GDM1 (cell line): ENCODE data around the gene PANX2.

ENCODE experiments used
- DNase-seq: peaks from one replicate; lab custom pipeline; 2025; lab: John Stamatoyannopoulos, UW

PANX2 gene

GRCh38 chr22:50171319-50171964 lies 911 bp downstream of the PANX2 start:
- DNase-seq = no peak

GRCh38 chr22:50171965-50172421 lies 1.5 kb downstream of the PANX2 start:
- no peak for DNase-seq

- DNase-seq = no peak
Observed at GRCh38 chr22:50173311-50173982, 2.9 kb downstream of the PANX2 start.

GRCh38 chr22:50173983-50174355 lies 3.4 kb downstream of the PANX2 start:
- DNase-seq = no peak

- no peak for DNase-seq
Observed at GRCh38 chr22:50174382-50175190, 4.1 kb downstream of the PANX2 start.

GRCh38 chr22:50175191-50175461 lies 4.6 kb downstream of the PANX2 start:
- no peak for DNase-seq

- DNase-seq = no peak
Observed at GRCh38 chr22:50175921-50176849, 5.7 kb downstream of the PANX2 start.

- DNase-seq = no peak
Observed at GRCh38 chr22:50176850-50177536, 6.5 kb downstream of the PANX2 start.

- DNase-seq = no peak
Observed at GRCh38 chr22:50177537-50178470, 7.3 kb downstream of the PANX2 start.

GRCh38 chr22:50178471-50178864 lies 7.9 kb downstream of the PANX2 start:
- DNase-seq = no peak

GRCh38 chr22:50178871-50179869 lies 8.6 kb downstream of the PANX2 start:
- no peak for DNase-seq

GRCh38 chr22:50179937-50180726 lies 9.6 kb downstream of the PANX2 start:
- DNase-seq = no peak

- DNase-seq = no peak
Observed at GRCh38 chr22:50180727-50181521, 10.4 kb downstream of the PANX2 start.

GRCh38 chr22:50182176-50183081 lies 11.9 kb downstream of the PANX2 start:
- no peak for DNase-seq

GRCh38 chr22:50183141-50183971 lies 12.8 kb downstream of the PANX2 start:
- no peak for DNase-seq
